GM23338 (cell line): ENCODE results near the gene CAPN10.

ENCODE experiments used
- CREB1 ChIP-seq: fragments of 250-450 bp; sonication (Bioruptor Pico); IDR thresholded peaks from 2 replicates; pipeline ENCODE4 v1.5.0; 2020; ENCODE audit warnings: low read depth, mild to moderate bottlenecking, moderate library complexity
- CTCF ChIP-seq, 2 experiments: fragments of 200-600 bp in 1 of 2; sonication (generic) in 1 of 2; conservative IDR thresholded peaks; 2 replicates each; pipeline versions ENCODE4 v1.5.1 to v1.6.1; 2016 to 2017; ENCODE audit warnings: antibody characterized with exemption in 2 of 2, low read depth in 2 of 2, mild to moderate bottlenecking in 2 of 2, moderate library complexity in 1 of 2
- EZH2 ChIP-seq: fragments of 200-600 bp; sonication (generic); IDR thresholded peaks from one replicate; pipeline ENCODE4 v1.8.0; 2017; ENCODE audit warnings: antibody characterized with exemption, mild to moderate bottlenecking, low read depth; ENCODE audit not compliant: unreplicated experiment
- EZH2phosphoT487 ChIP-seq: fragments of 200-600 bp; sonication (generic); IDR thresholded peaks from one replicate; pipeline ENCODE4 v1.8.1; 2018; ENCODE audit warnings: antibody characterized with exemption; ENCODE audit not compliant: unreplicated experiment
- JUNB ChIP-seq: IDR thresholded peaks from one replicate; pipeline ENCODE4 v1.6.1; 2016; ENCODE audit warnings: antibody characterized with exemption; ENCODE audit not compliant: unreplicated experiment
- POLR2AphosphoS5 ChIP-seq: IDR thresholded peaks from 2 replicates; pipeline ENCODE4 v1.6.1; 2016; ENCODE audit warnings: antibody characterized with exemption, low read depth
- STAT1 ChIP-seq: IDR thresholded peaks from one replicate; pipeline ENCODE4 v1.6.1; 2016; ENCODE audit warnings: antibody characterized with exemption; ENCODE audit not compliant: unreplicated experiment
- ZNF462 ChIP-seq: fragments of 250-450 bp; sonication (Bioruptor Pico); IDR thresholded peaks from 2 replicates; pipeline ENCODE4 v1.5.0; 2020; ENCODE audit warnings: mild to moderate bottlenecking, moderate library complexity
- TF ChIP-seq, protein P1 (sequence below): IDR thresholded peaks from one replicate; pipeline ENCODE4 v1.6.1; 2018; ENCODE audit warnings: antibody characterized with exemption; ENCODE audit not compliant: unreplicated experiment

DNA sequence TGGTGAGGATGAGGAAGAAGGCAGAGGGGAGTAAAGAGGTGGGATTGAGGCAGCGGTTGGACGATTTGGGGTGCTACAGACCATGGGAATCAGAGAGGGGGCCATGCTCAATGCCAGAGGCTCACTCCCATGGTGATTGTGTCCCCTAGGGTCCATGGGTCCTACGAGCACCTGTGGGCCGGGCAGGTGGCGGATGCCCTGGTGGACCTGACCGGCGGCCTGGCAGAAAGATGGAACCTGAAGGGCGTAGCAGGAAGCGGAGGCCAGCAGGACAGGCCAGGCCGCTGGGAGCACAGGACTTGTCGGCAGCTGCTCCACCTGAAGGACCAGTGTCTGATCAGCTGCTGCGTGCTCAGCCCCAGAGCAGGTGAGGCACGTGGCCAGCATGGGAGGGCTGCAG lies 5.2 kb downstream of the CAPN10 start:
- TF ChIP-seq CTCF (conservative IDR thresholded peaks at IDR 0.05; ENCODE audit: low read depth in 2 of 2) (no peak), EZH2phosphoT487 (no peak), POLR2AphosphoS5 (no peak), STAT1 (no peak), EZH2 (no peak), CREB1 (CRISPR knock-in tag) (no peak), JUNB (no peak), ZNF462 (CRISPR knock-in tag) (no peak)
- TF ChIP-seq, protein P1, sequence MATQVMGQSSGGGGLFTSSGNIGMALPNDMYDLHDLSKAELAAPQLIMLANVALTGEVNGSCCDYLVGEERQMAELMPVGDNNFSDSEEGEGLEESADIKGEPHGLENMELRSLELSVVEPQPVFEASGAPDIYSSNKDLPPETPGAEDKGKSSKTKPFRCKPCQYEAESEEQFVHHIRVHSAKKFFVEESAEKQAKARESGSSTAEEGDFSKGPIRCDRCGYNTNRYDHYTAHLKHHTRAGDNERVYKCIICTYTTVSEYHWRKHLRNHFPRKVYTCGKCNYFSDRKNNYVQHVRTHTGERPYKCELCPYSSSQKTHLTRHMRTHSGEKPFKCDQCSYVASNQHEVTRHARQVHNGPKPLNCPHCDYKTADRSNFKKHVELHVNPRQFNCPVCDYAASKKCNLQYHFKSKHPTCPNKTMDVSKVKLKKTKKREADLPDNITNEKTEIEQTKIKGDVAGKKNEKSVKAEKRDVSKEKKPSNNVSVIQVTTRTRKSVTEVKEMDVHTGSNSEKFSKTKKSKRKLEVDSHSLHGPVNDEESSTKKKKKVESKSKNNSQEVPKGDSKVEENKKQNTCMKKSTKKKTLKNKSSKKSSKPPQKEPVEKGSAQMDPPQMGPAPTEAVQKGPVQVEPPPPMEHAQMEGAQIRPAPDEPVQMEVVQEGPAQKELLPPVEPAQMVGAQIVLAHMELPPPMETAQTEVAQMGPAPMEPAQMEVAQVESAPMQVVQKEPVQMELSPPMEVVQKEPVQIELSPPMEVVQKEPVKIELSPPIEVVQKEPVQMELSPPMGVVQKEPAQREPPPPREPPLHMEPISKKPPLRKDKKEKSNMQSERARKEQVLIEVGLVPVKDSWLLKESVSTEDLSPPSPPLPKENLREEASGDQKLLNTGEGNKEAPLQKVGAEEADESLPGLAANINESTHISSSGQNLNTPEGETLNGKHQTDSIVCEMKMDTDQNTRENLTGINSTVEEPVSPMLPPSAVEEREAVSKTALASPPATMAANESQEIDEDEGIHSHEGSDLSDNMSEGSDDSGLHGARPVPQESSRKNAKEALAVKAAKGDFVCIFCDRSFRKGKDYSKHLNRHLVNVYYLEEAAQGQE: no peak
